ENCODE data around the gene OR4F6. TPM values are rescaled to one million over a fixed set of nuclear protein-coding genes. Genes with fewer than 3 reads are reported as not detected.

OR4F6 gene
- total RNA-seq (2021) (not detected in 3 replicates), Bru-seq, nascent RNA (not detected)
- long read RNA-seq, experiment 1, result 0 reads
- long read RNA-seq, experiment 2, result 0 reads
- long read RNA-seq, experiment 3, result 0 reads

- no peak within 1 kb of the TSS for H3K4me3 Mint-ChIP-seq
- ATAC-seq, result no peak
- H3K27ac Mint-ChIP-seq, result no peak within 1 kb of the TSS
- H3K27me3 Mint-ChIP-seq (ENCODE audit: low read depth), result no peaks in the 10 kb centered on the region; the same call in 1 of the 2 replicates
- H3K9me3 Mint-ChIP-seq, result no peaks in the 10 kb centered on the region
- no peaks in the 10 kb centered on the region for H3K36me3 Mint-ChIP-seq
- CTCF ChIA-PET, result no interaction called here
- DNase-seq (ENCODE audit: low spot score), result no peak
- POLR2A ChIA-PET, result no interaction called here
- H3K4me1 Mint-ChIP-seq, result no peaks in the 10 kb centered on the region
- TF ChIP-seq ATF6 (CRISPR knock-in tag; IDR thresholded peaks at IDR 0.05) (no peak), FOXJ3 (CRISPR knock-in tag; IDR thresholded peaks at IDR 0.05; ENCODE audit: borderline replicate concordance) (no peak), MAX (CRISPR knock-in tag; IDR thresholded peaks at IDR 0.05) (no peak), ZNF425 (CRISPR knock-in tag; conservative IDR thresholded peaks at IDR 0.05) (no peak), ZNF219 (CRISPR knock-in tag; IDR thresholded peaks at IDR 0.05; ENCODE audit: borderline replicate concordance) (no peak), ZSCAN18 (CRISPR knock-in tag; IDR thresholded peaks at IDR 0.05) (no peak), STAT6 (CRISPR knock-in tag; conservative IDR thresholded peaks at IDR 0.05; ENCODE audit: low read depth) (no peak), NR1H2 (CRISPR knock-in tag; IDR thresholded peaks at IDR 0.05) (no peak), USF1 (CRISPR knock-in tag; IDR thresholded peaks at IDR 0.05) (no peak), ZNF281 (CRISPR knock-in tag; IDR thresholded peaks at IDR 0.05) (no peak), CREM (CRISPR knock-in tag; IDR thresholded peaks at IDR 0.05) (no peak), FOXK1 (CRISPR knock-in tag; IDR thresholded peaks at IDR 0.05) (no peak), ZNF138 (CRISPR knock-in tag; conservative IDR thresholded peaks at IDR 0.05) (no peak), ZNF317 (CRISPR knock-in tag; IDR thresholded peaks at IDR 0.05; ENCODE audit: borderline replicate concordance, low read depth) (no peak), AFF4 (CRISPR knock-in tag; IDR thresholded peaks at IDR 0.05; ENCODE audit: borderline replicate concordance) (no peak), ELF4 (CRISPR knock-in tag; IDR thresholded peaks at IDR 0.05; ENCODE audit: low read depth) (no peak), ATF3 (CRISPR knock-in tag; conservative IDR thresholded peaks at IDR 0.05) (no peak), JAZF1 (CRISPR knock-in tag; IDR thresholded peaks at IDR 0.05) (no peak), ZNF263 (CRISPR knock-in tag; IDR thresholded peaks at IDR 0.05; ENCODE audit: low read depth) (no peak), ZNF121 (CRISPR knock-in tag; IDR thresholded peaks at IDR 0.05) (no peak)
These were observed at the start of gene OR4F6 for GRCh38 chr15:101803209-101803608. Gene OR4F6 (plus strand): TSS chr15:101803509. CDS start chr15:101805720, 2,211 bp downstream.
